ENCODE data around the gene SHROOM1. TPM values are rescaled to one million over a fixed set of nuclear protein-coding genes. Genes with fewer than 3 reads are reported as not detected.
A peak's percentile ranks its signal among the peaks of the same experiment; 100 is the strongest.

SHROOM1 gene
- total and polyA plus RNA-seq, 9 of the 15 experiments (the other 6 are each of a cell fraction or from before 2014, with no cell fraction given) = 0.44 to 26.5 (median 11.9) TPM

DNA sequence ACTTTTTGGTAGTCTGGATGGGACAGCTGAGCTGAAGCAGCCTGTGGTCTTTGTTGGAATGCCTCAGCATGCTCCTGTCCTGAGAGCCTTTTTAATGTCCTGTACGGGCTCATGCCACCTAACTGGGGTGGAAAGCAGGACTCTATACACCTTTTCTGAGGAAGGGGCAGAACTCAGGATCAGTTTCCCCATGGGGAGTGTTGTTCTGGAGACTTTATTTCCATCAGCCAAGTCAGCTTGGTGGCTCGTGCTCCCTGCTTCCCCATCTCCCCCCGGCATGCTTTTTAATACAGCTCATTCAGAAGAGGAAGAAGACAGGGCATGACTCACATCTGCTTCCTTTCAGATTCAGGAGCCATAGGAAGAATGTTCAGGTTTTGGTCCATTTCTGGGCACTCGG, 48.3 kb downstream of the SHROOM1 start (continued):
- no peak for TF ChIP-seq CGGBP1 (CRISPR knock-in tag; IDR thresholded peaks at IDR 0.05)
- TF ChIP-seq, protein P1, sequence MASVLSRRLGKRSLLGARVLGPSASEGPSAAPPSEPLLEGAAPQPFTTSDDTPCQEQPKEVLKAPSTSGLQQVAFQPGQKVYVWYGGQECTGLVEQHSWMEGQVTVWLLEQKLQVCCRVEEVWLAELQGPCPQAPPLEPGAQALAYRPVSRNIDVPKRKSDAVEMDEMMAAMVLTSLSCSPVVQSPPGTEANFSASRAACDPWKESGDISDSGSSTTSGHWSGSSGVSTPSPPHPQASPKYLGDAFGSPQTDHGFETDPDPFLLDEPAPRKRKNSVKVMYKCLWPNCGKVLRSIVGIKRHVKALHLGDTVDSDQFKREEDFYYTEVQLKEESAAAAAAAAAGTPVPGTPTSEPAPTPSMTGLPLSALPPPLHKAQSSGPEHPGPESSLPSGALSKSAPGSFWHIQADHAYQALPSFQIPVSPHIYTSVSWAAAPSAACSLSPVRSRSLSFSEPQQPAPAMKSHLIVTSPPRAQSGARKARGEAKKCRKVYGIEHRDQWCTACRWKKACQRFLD (CRISPR knock-in tag; IDR thresholded peaks at IDR 0.05) = 0 out of 2 replicates have a peak, but pooled peaks have one; percentile 23
- TF ChIP-seq ZBED1 (IDR thresholded peaks at IDR 0.05) = no peak
- no peak for TF ChIP-seq EP400 (IDR thresholded peaks at IDR 0.05)
- TF ChIP-seq ETV6 (IDR thresholded peaks at IDR 0.05; ENCODE audit: borderline replicate concordance in 1 of 2, low read depth in 2 of 2, low read length in 1 of 2) = no peak
- TF ChIP-seq ETV6 (CRISPR knock-in tag; IDR thresholded peaks at IDR 0.05; ENCODE audit: borderline replicate concordance) = no peak
- no peak for TF ChIP-seq HDGF (IDR thresholded peaks at IDR 0.05)
- no peak for TF ChIP-seq HSF4 (CRISPR knock-in tag; IDR thresholded peaks at IDR 0.05; ENCODE audit: borderline replicate concordance)
- TF ChIP-seq RCOR1 (IDR thresholded peaks at IDR 0.05; ENCODE audit: borderline replicate concordance in 1 of 2, low read depth in 2 of 2, low read length in 2 of 2) = peak in 1 of 2 experiments; percentile 29; a peak in 1 of 4 replicates
- TF ChIP-seq XRCC3 (IDR thresholded peaks at IDR 0.05) = no peak
- no peak for TF ChIP-seq NR4A1 (CRISPR knock-in tag; IDR thresholded peaks at IDR 0.05)
- no peak for TF ChIP-seq NR4A1 (tag; IDR thresholded peaks at IDR 0.05)
- TF ChIP-seq ZNF280B (CRISPR knock-in tag; IDR thresholded peaks at IDR 0.05) = no peak
- TF ChIP-seq SMAD4 (CRISPR knock-in tag; conservative IDR thresholded peaks at IDR 0.05) = 0 out of 2 replicates have a peak, but pooled peaks have one; percentile 38
- TF ChIP-seq HMGN3 (IDR thresholded peaks at IDR 0.05; ENCODE audit: borderline replicate concordance, extremely low read depth, insufficient read length, low read depth, low read length) = no peak
- no peak for TF ChIP-seq HDAC6 (IDR thresholded peaks at IDR 0.05; ENCODE audit: low read depth, low read length)
- no peak for TF ChIP-seq PHB2 (IDR thresholded peaks at IDR 0.05; ENCODE audit: low read depth)
- TF ChIP-seq ZBTB7A (IDR thresholded peaks at IDR 0.05; ENCODE audit: borderline replicate concordance, control insufficient read depth, low read depth, low read length) = no peak
- TF ChIP-seq, protein P2, sequence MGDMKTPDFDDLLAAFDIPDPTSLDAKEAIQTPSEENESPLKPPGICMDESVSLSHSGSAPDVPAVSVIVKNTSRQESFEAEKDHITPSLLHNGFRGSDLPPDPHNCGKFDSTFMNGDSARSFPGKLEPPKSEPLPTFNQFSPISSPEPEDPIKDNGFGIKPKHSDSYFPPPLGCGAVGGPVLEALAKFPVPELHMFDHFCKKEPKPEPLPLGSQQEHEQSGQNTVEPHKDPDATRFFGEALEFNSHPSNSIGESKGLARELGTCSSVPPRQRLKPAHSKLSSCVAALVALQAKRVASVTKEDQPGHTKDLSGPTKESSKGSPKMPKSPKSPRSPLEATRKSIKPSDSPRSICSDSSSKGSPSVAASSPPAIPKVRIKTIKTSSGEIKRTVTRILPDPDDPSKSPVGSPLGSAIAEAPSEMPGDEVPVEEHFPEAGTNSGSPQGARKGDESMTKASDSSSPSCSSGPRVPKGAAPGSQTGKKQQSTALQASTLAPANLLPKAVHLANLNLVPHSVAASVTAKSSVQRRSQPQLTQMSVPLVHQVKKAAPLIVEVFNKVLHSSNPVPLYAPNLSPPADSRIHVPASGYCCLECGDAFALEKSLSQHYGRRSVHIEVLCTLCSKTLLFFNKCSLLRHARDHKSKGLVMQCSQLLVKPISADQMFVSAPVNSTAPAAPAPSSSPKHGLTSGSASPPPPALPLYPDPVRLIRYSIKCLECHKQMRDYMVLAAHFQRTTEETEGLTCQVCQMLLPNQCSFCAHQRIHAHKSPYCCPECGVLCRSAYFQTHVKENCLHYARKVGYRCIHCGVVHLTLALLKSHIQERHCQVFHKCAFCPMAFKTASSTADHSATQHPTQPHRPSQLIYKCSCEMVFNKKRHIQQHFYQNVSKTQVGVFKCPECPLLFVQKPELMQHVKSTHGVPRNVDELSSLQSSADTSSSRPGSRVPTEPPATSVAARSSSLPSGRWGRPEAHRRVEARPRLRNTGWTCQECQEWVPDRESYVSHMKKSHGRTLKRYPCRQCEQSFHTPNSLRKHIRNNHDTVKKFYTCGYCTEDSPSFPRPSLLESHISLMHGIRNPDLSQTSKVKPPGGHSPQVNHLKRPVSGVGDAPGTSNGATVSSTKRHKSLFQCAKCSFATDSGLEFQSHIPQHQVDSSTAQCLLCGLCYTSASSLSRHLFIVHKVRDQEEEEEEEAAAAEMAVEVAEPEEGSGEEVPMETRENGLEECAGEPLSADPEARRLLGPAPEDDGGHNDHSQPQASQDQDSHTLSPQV (IDR thresholded peaks at IDR 0.05) = 0 out of 2 replicates have a peak, but pooled peaks have one; percentile 52
- no peak for TF ChIP-seq XRCC5 (IDR thresholded peaks at IDR 0.05; ENCODE audit: low read depth, low read length)
- TF ChIP-seq FOSL1 (tag; conservative IDR thresholded peaks at IDR 0.05) = peak; percentile 84
- no peak for TF ChIP-seq HDAC2 (IDR thresholded peaks at IDR 0.05)

Data from K562 (cell line).